ENCODE results near the gene BEND3. TPM values are rescaled to one million over a fixed set of nuclear protein-coding genes. Genes with fewer than 3 reads are reported as not detected.
A peak's percentile ranks its signal among the peaks of the same experiment; 100 is the strongest.
"Not testable (repeated sequence)": the region's sequence is repeated elsewhere in the genome, so short reads cannot be mapped to it uniquely, and the experiment has no call there.

Gene BEND3
- total and polyA plus RNA-seq, 8 donors = 0.58 to 10.4 (median 2.5) TPM

DNA sequence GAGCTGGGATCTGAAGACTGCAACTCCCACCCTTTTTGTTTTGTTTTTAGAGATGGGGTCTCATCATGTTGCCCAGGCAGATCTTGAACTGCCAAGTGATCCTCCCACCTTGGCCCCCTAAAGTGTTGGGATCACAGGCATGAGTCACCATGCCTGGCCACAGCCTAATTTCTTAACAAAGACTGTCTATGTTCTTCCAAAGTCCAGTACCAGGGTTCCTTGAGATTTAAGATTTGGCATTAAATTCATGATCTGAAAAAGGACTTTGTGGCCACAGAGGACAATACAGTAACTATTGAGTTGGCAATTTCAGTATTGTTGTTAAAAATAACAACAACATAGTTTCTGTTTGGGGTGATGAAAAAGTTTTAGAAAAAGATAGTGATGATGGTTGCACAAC is 28.7 kb upstream of the BEND3 start:
- no peak overlapping the region for H3K4me3 ChIP-seq
- no peaks in the 10 kb centered on the region for H3K4me1 ChIP-seq
- TF ChIP-seq POLR2AphosphoS5 (IDR thresholded peaks at IDR 0.05) = no peak
- no peak for TF ChIP-seq POLR2A (IDR thresholded peaks at IDR 0.05)
- TF ChIP-seq, protein P1, sequence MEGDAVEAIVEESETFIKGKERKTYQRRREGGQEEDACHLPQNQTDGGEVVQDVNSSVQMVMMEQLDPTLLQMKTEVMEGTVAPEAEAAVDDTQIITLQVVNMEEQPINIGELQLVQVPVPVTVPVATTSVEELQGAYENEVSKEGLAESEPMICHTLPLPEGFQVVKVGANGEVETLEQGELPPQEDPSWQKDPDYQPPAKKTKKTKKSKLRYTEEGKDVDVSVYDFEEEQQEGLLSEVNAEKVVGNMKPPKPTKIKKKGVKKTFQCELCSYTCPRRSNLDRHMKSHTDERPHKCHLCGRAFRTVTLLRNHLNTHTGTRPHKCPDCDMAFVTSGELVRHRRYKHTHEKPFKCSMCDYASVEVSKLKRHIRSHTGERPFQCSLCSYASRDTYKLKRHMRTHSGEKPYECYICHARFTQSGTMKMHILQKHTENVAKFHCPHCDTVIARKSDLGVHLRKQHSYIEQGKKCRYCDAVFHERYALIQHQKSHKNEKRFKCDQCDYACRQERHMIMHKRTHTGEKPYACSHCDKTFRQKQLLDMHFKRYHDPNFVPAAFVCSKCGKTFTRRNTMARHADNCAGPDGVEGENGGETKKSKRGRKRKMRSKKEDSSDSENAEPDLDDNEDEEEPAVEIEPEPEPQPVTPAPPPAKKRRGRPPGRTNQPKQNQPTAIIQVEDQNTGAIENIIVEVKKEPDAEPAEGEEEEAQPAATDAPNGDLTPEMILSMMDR (IDR thresholded peaks at IDR 0.05) = no peak
- TF ChIP-seq EP300 (IDR thresholded peaks at IDR 0.05) = no peak
- no peak overlapping the region for H3K27ac ChIP-seq
- no peaks in the 10 kb centered on the region for H3K27me3 ChIP-seq
- intact Hi-C loops (cut with DNase I; ENCODE audit: low total_unique reads) = no loop called here
- DNase-seq = no peak
- H3K36me3 ChIP-seq = no peaks in the 10 kb centered on the region
- H3K9me3 ChIP-seq = no peaks in the 10 kb centered on the region

DNA sequence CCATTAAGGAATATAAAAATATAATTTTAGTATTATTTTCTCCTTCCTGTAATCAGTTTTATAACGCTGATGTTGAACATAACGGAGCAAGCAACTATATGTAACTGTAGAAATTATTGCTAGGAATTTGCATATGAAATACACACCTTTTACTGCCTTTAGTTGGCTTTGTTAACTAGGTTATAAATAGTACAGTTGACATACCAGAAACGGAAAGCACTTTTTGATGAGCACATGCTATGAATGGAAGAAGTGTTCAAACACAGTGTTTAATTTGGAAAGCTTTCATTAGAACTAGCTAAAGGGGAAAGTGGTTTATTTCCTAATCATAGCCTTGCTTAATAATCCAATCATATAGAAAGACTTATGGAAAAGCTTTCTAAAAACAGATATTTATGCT is 25.3 kb upstream of the BEND3 start:
- 66 to 69% (median 68%) methylated on average over 3 of the region's 3 CpGs for WGBS, 5 donors
- TF ChIP-seq EP300 (IDR thresholded peaks at IDR 0.05) (no peak), POLR2AphosphoS5 (IDR thresholded peaks at IDR 0.05) (no peak), POLR2A (IDR thresholded peaks at IDR 0.05) (no peak)
- TF ChIP-seq, protein P1 (IDR thresholded peaks at IDR 0.05) = no peak
- no peaks in the 10 kb centered on the region for H3K4me1 ChIP-seq
- no peak overlapping the region for H3K4me3 ChIP-seq
- no peak for DNase-seq
- H3K9me3 ChIP-seq = no peaks in the 10 kb centered on the region
- intact Hi-C loops (cut with DNase I; ENCODE audit: low total_unique reads) = no loop called here
- no peaks in the 10 kb centered on the region for H3K27me3 ChIP-seq
- H3K36me3 ChIP-seq = no peaks in the 10 kb centered on the region
- no peak overlapping the region for H3K27ac ChIP-seq

DNA sequence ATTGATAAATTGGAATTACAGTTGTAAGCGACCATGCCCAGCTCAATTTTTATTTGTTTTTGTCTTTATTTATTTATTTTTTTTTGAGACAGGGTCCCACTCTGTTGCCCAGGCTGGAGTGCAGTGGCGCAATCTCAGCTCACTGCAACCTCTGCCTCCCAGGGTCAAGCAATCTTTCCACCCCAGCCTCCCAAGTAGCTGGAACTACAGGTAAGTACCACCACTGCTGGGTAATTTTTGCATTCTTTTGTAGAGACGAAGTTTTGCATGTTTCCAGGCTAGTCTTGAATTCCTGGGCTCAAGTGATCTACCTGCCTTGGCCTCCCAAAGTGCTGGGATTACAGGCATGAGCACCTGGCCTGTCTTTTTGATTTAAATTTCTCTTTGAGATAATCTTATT is 21.0 kb upstream of the BEND3 start:
- H3K4me3 ChIP-seq; DNase-seq; H3K36me3 ChIP-seq; H3K27ac ChIP-seq; H3K4me1 ChIP-seq; intact Hi-C loops (cut with DNase I; ENCODE audit: low total_unique reads); H3K27me3 ChIP-seq; H3K9me3 ChIP-seq: not testable (repeated sequence)
- 85 to 90% (median 89%) methylated on average over 3 of the region's 3 CpGs for WGBS, 5 donors

DNA sequence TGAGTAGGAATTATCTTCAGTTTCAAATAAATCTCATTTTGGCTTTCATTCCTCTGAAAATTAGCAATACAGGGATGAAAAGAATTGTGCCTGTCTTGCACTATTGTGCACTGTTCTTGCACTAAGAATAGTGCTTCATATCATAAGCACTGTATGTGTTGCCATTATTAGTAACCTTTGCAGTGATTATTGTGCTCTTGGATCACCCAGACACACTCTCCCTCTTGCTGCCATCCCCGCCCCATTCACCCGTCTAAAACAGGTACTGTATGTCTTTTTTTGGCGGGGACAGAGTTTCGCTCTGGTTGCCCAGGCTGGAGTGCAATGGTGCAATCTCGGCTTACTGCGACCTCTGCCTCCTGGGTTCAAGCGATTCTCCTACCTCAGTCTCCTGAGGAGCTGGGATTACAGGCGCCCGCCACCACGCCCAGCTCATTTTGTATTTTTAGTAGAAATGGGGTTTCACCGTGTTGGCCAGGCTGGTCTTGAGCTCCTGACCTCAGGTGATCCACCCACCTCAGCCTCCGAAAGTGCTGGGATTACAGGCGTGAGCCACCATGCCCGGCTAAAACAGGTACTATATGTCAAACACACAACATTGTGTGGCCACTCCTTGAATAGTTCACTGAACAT is 19.8 kb upstream of the BEND3 start:
- H3K27ac ChIP-seq; DNase-seq; H3K9me3 ChIP-seq; H3K4me1 ChIP-seq; H3K36me3 ChIP-seq; H3K27me3 ChIP-seq; intact Hi-C loops (cut with DNase I; ENCODE audit: low total_unique reads); H3K4me3 ChIP-seq: not testable (repeated sequence)
- WGBS, 5 donors = 88 to 90% (median 90%) methylated on average over 14 of the region's 14 CpGs

DNA sequence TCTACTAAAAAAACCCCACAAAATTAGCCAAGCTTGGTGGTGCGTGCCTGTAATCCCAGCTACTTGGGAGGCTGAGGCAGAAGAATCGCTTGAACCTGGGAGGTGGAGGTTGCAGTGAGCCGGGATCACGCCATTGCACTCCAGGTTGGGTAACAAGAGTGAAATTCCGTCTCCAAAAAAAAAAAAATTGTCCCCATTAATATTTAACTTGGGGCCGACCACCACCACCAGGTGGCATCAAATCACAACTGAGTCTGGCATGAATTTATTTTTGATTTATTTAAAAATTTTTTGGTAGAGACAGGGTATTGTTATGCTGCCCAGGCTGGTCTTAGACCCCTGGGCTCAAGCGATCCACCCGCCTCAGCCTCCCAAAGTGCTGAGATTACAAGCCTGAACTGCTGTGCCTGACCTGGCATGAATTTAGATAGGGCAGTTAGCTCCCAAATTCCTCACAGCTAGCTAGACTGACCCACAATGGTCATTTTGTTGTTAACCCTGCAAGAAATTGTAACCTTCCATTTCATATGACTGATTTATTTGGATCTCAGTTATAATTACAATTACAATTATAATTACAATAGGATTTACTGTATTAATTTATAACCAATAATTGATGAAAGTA is 17.1 kb upstream of the BEND3 start:
- peak in 1 of 2 donors; percentile 54 for DNase-seq
- H3K9me3 ChIP-seq = no peaks in the 10 kb centered on the region
- H3K4me3 ChIP-seq = no peak overlapping the region
- H3K36me3 ChIP-seq = no peaks in the 10 kb centered on the region
- H3K27ac ChIP-seq = no peak overlapping the region
- H3K27me3 ChIP-seq = no peaks in the 10 kb centered on the region
- 41 to 46% (median 44%) methylated on average over 8 of the region's 8 CpGs for WGBS, 5 donors
- H3K4me1 ChIP-seq = no peaks in the 10 kb centered on the region
- TF ChIP-seq POLR2AphosphoS5 (IDR thresholded peaks at IDR 0.05) = no peak
- no peak for TF ChIP-seq EP300 (IDR thresholded peaks at IDR 0.05)
- TF ChIP-seq, protein P1 (IDR thresholded peaks at IDR 0.05) = peak in 1 of 7 experiments; percentile 16
- TF ChIP-seq POLR2A (IDR thresholded peaks at IDR 0.05) = no peak
- intact Hi-C loops (cut with DNase I; ENCODE audit: low total_unique reads) = no loop called here

Measured in stomach (tissue), 9 donors.